A549 (cell line): ENCODE measurements around the gene JOSD1. TPM values are rescaled to one million over a fixed set of nuclear protein-coding genes. Genes with fewer than 3 reads are reported as not detected.

Source experiments
- ATAC-seq, 2 experiments: fragments of 200-7000 bp in 1 of 2; fragments of >200 bp in 1 of 2; cut with Nextera tagmentation in 1 of 2; cut with Tn5 transposase in 1 of 2; 3 replicates each; pipeline versions ENCODE4 v1.8.0 to v1.9.1; 2018 to 2020; ENCODE audit warnings: mild to moderate bottlenecking in 1 of 2, moderate library complexity in 1 of 2
- CTCF ChIA-PET: fragments of 300-600 bp; sonication (Branson Sonifier 250); formaldehyde crosslinking; extraction: SDS; loops from one replicate; lab custom pipeline; 2021; ENCODE audit warnings: antibody characterized with exemption, inconsistent platforms; lab: Yijun Ruan, JAX
- POLR2A ChIA-PET: fragments of 350-600 bp; formaldehyde crosslinking; extraction: SDS; loops from one replicate; lab custom pipeline; 2021; ENCODE audit warnings: antibody characterized with exemption, inconsistent platforms; lab: Yijun Ruan, JAX
- DNase-seq, 2 experiments: peaks; one replicate each; pipeline versions ENCODE4 v3.0.0 to v3.0.0-alpha.2; 2011 to 2016; ENCODE audit warnings: low read depth in 1 of 2, low spot score in 1 of 2
- FAIRE-seq: peaks from 2 replicates; lab custom pipeline; 2011; peaks lifted over from hg19 to GRCh38; lab: Jason Lieb, UNC
- H3K27ac ChIP-seq, 2 experiments: fragments of >200 bp; sonication (Bioruptor Twin); formaldehyde crosslinking; 3 replicates each; pipeline ENCODE4 v1.5.1; 2016 to 2017
- H3K4me1 ChIP-seq: fragments of >200 bp; sonication (Bioruptor Twin); formaldehyde crosslinking; 3 replicates; pipeline ENCODE4 v1.6.1; 2016
- H3K4me2 ChIP-seq: fragments of >200 bp; sonication (Bioruptor Twin); formaldehyde crosslinking; 3 replicates; pipeline ENCODE4 v1.6.1; 2016
- H3K4me3 ChIP-seq: fragments of >200 bp; sonication (Bioruptor Twin); formaldehyde crosslinking; 3 replicates; pipeline ENCODE4 v1.5.1; 2016
- H3K9me3 ChIP-seq: fragments of >200 bp; sonication (Bioruptor Twin); formaldehyde crosslinking; 3 replicates; pipeline ENCODE4 v1.6.1; 2016
- ATOH8 ChIP-seq: fragments of 250-450 bp; sonication (Bioruptor Pico); IDR thresholded peaks from 2 replicates; pipeline ENCODE4 v1.5.0; 2020; ENCODE audit warnings: low read depth, mild to moderate bottlenecking, moderate library complexity
- CEBPB ChIP-seq, 2 experiments: fragments of >200 bp in 1 of 2; sonication (Bioruptor Twin) in 1 of 2; formaldehyde crosslinking in 1 of 2; IDR thresholded peaks; 2 replicates each; pipeline ENCODE4 v1.6.1; 2012 to 2016
- E2F6 ChIP-seq: IDR thresholded peaks from 2 replicates; pipeline ENCODE4 v1.6.1; 2012; ENCODE audit warnings: low read depth, borderline replicate concordance
- EHMT2 ChIP-seq: fragments of 200-600 bp; sonication (generic); IDR thresholded peaks from 2 replicates; pipeline ENCODE4 v1.6.1; 2016; ENCODE audit warnings: antibody characterized with exemption, low read depth, mild to moderate bottlenecking, moderate library complexity
- ELK1 ChIP-seq: fragments of 150-350 bp; IDR thresholded peaks from 2 replicates; pipeline ENCODE4 v1.6.1; 2014; ENCODE audit warnings: low read depth, mild to moderate bottlenecking, low read length
- ESRRA ChIP-seq: fragments of 150-350 bp; IDR thresholded peaks from 2 replicates; pipeline ENCODE4 v1.6.1; 2014; ENCODE audit warnings: mild to moderate bottlenecking, low read length, borderline replicate concordance
- FOSB ChIP-seq: fragments of 250-450 bp; sonication (Bioruptor Pico); IDR thresholded peaks from 2 replicates; pipeline ENCODE4 v1.5.0; 2020; ENCODE audit warnings: mild to moderate bottlenecking, moderate library complexity
- FOXS1 ChIP-seq: fragments of 250-450 bp; sonication (Bioruptor Pico); IDR thresholded peaks from 2 replicates; pipeline ENCODE4 v1.5.0; 2020; ENCODE audit warnings: mild to moderate bottlenecking, moderate library complexity
- GATA3 ChIP-seq: IDR thresholded peaks from 2 replicates; pipeline ENCODE4 v1.6.1; 2012; ENCODE audit warnings: borderline replicate concordance
- HEYL ChIP-seq: fragments of 250-450 bp; sonication (Bioruptor Pico); IDR thresholded peaks from 2 replicates; pipeline ENCODE4 v1.8.0; 2021; ENCODE audit warnings: mild to moderate bottlenecking, moderate library complexity
- HMGXB4 ChIP-seq: fragments of 250-450 bp; sonication (Bioruptor Pico); IDR thresholded peaks from 2 replicates; pipeline ENCODE4 v1.5.0; 2021; ENCODE audit warnings: mild to moderate bottlenecking, moderate library complexity, borderline replicate concordance
- HOXA7 ChIP-seq: fragments of 250-450 bp; sonication (Bioruptor Pico); IDR thresholded peaks from 2 replicates; pipeline ENCODE4 v1.5.0; 2020; ENCODE audit warnings: mild to moderate bottlenecking, moderate library complexity
- JUNB ChIP-seq: fragments of >200 bp; sonication (Bioruptor Twin); formaldehyde crosslinking; IDR thresholded peaks from 2 replicates; pipeline ENCODE4 v1.6.1; 2016
- MAZ ChIP-seq: fragments of 150-350 bp; IDR thresholded peaks from 2 replicates; pipeline ENCODE4 v1.6.1; 2014; ENCODE audit warnings: antibody characterized with exemption, low read depth, low read length, borderline replicate concordance
- NFE2L2 ChIP-seq: fragments of 150-350 bp; conservative IDR thresholded peaks from 2 replicates; pipeline ENCODE4 v1.6.1; 2014; ENCODE audit warnings: low read length
- NPAS2 ChIP-seq: fragments of 250-450 bp; sonication (Bioruptor Pico); IDR thresholded peaks from 2 replicates; pipeline ENCODE4 v1.8.0; 2022; ENCODE audit warnings: mild to moderate bottlenecking, moderate library complexity, borderline replicate concordance
- POLR2AphosphoS2 ChIP-seq: conservative IDR thresholded peaks from 2 replicates; pipeline ENCODE4 v1.6.1; 2012; ENCODE audit warnings: low read length, improper control_type of control experiment, inconsistent platforms
- RCOR1 ChIP-seq: fragments of 150-350 bp; IDR thresholded peaks from 2 replicates; pipeline ENCODE4 v1.6.1; 2014; ENCODE audit warnings: antibody characterized with exemption, low read length, low read depth
- REST ChIP-seq: fragments of 200-600 bp; sonication (generic); IDR thresholded peaks from 2 replicates; pipeline ENCODE4 v1.6.1; 2016; ENCODE audit warnings: antibody characterized with exemption, mild to moderate bottlenecking, moderate library complexity
- RNF2 ChIP-seq: fragments of 200-600 bp; sonication (generic); IDR thresholded peaks from 2 replicates; pipeline ENCODE4 v1.6.1; 2016; ENCODE audit warnings: low read depth, mild to moderate bottlenecking, antibody characterized with exemption, moderate library complexity, borderline replicate concordance
- TFCP2L1 ChIP-seq: fragments of 250-450 bp; sonication (Bioruptor Pico); IDR thresholded peaks from 2 replicates; pipeline ENCODE4 v1.5.0; 2021; ENCODE audit warnings: mild to moderate bottlenecking
- TP53 ChIP-seq: fragments of 250-450 bp; sonication (Bioruptor Pico); IDR thresholded peaks from 2 replicates; pipeline ENCODE4 v1.5.0; 2021; ENCODE audit warnings: mild to moderate bottlenecking, moderate library complexity
- ZNF302 ChIP-seq: fragments of 250-450 bp; sonication (Bioruptor Pico); IDR thresholded peaks from 2 replicates; pipeline ENCODE4 v1.9.0; 2021; ENCODE audit warnings: inconsistent platforms, mild to moderate bottlenecking, moderate library complexity
- ZSCAN20 ChIP-seq: fragments of 250-450 bp; sonication (Bioruptor Pico); IDR thresholded peaks from 2 replicates; pipeline ENCODE4 v1.8.0; 2022; ENCODE audit warnings: mild to moderate bottlenecking, moderate library complexity
- WGBS: methylation state at CpG from one replicate; pipeline ENCODE4 v1.1.6; 2017; ENCODE audit errors: missing lambda C conversion rate; 5-methylcytosine and 5-hydroxymethylcytosine counted together
- polyA plus RNA-seq, 4 experiments: library from polyadenylated mRNA; depleted of rRNA in 3 of 4; stranded (reverse); fragments of >200 nt; fragmentation: RNase III in 1 of 4; extraction: RNeasy Plus Mini Kit Qiagen cat#74134 plus additional on column Dnase treatment in 1 of 4; gene quantifications; 2 replicates in 3 of 4; 3 replicates in 1 of 4; pipeline ENCODE4 v1.2.3, GENCODE V29; 2011 to 2017

JOSD1 gene
- polyA plus RNA-seq, 2 of the 4 experiments (the other 2 are of a cell fraction): 29.7 to 37.5 TPM

DNA sequence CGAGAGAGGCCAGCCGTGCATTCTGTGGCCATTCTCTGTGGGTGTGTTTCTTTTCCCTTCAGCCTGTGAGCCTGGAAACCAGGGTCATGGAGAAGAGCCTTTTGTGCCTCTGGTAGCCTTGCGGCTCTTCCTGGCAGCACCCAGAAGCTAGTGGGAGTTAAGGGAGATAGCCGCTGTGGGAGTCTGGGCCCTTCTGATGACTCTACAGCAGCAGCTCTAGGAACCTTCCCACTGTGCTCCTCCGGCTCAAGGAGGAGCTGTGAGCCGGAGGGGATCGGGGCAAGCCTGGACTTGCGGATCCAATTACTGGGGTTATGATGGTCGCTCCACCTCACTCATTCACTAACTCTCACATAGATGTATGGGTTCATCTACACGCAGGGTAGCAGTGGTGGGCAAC is 15.5 kb upstream of the JOSD1 start:
- DNase-seq (no peak), FAIRE-seq (no peak), ATAC-seq (no peak)
- H3K4me3 ChIP-seq: no peak overlapping the region
- CTCF ChIA-PET: interaction anchor here (1.4 to 2.5 kb wide), 2 partner anchors 8 to 35 kb away, joined by 4 to 13 read pairs; partner anchors contain the start of gene TOMM22
- WGBS: 97% methylated on average over 10 of the region's 10 CpGs
- no peak for TF ChIP-seq CEBPB (IDR thresholded peaks at IDR 0.05)
- no peak for TF ChIP-seq MAZ
- TF ChIP-seq RCOR1: no peak
- no peak for TF ChIP-seq RNF2
- no peak for TF ChIP-seq JUNB
- no peak for TF ChIP-seq GATA3
- TF ChIP-seq ZNF302 (CRISPR knock-in tag): no peak
- no peak for TF ChIP-seq FOXS1
- no peak for TF ChIP-seq TFCP2L1 (CRISPR knock-in tag)
- TF ChIP-seq HEYL (CRISPR knock-in tag): no peak
- no peak for TF ChIP-seq NPAS2 (CRISPR knock-in tag)
- no peak for TF ChIP-seq ESRRA
- no peak for TF ChIP-seq E2F6
- no peak for TF ChIP-seq NFE2L2
- TF ChIP-seq REST: no peak
- TF ChIP-seq HOXA7 (CRISPR knock-in tag): no peak
- no peak for TF ChIP-seq TP53 (CRISPR knock-in tag)
- POLR2A ChIA-PET: no interaction called here
- H3K4me2 ChIP-seq: no peak overlapping the region
- H3K4me1 ChIP-seq: peaks cover 15% of the 10 kb centered on the region
- H3K27ac ChIP-seq: no peak overlapping the region
- no peaks in the 10 kb centered on the region for H3K9me3 ChIP-seq

DNA sequence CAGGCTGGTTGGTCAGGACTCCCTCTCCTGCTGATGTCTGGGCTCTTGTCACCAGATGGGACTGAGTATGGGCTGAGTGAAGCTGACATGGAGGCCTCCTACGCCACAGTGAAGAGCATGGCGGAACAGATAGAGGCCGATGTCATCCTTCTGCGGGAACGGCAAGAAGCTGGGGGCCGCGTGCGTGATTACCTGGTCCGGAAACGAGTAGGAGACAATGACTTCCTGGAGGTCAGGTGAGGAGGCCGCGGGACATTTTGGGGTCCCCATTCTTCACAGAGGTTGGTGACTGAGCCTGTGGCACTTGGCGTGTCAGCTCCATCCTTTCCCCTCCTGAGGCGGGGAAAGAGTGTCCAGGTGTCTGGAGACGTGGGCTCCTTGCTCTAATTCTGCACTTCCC is 15.1 kb upstream of the JOSD1 start:
- POLR2A ChIA-PET: no interaction called here

DNA sequence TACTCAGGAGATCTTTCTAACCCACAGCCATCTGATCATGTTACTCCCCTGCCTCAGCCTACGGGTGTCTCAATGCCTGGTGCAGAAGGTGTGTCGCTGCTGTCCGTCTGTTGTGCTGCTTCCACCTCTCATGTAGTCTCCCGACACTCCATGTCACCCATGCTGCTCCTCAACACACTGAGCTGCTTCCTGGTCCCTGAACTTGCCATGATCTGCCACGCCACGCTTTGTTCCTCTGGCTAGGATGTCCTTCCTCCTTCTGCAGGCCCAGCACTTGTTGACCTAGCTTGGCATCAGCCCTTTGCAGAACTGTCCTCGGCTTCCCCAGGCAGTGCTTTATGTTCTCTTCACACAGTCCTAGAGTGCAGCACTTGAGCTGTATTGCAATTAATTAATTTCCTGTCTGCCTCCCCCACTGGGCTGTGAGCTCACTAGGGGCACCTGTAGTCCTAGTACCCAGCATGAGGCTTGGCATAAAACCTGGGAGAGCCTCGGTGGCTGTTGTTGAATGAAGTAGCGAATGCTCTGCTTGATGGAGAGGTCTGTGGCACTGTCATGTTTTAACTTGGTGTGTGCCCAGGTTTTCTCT is 14.5 kb upstream of the JOSD1 start:
- DNase-seq (no peak), FAIRE-seq (no peak), ATAC-seq (no peak)
- ChIA-PET POLR2A (no interaction called here), CTCF (interaction anchor here (1.4 to 2.5 kb wide), 3 partner anchors 9 to 54 kb away, joined by 4 to 13 read pairs (median 4); partner anchors contain the start of gene TOMM22)
- H3K4me3 ChIP-seq: no peak overlapping the region
- H3K4me1 ChIP-seq: peaks cover 15% of the 10 kb centered on the region
- 94% methylated on average over 7 of the region's 9 CpGs for WGBS
- H3K9me3 ChIP-seq: no peaks in the 10 kb centered on the region
- H3K4me2 ChIP-seq: no peak overlapping the region
- no peak overlapping the region for H3K27ac ChIP-seq
- TF ChIP-seq NFE2L2 (no peak), EHMT2 (no peak), GATA3 (no peak), CEBPB (IDR thresholded peaks at IDR 0.05) (no peak), ZSCAN20 (CRISPR knock-in tag) (no peak), ELK1 (no peak), ATOH8 (CRISPR knock-in tag) (no peak), HMGXB4 (CRISPR knock-in tag) (no peak), ESRRA (no peak), POLR2AphosphoS2 (no peak), FOSB (CRISPR knock-in tag) (no peak), RNF2 (no peak)

More for the DNA sequence above, 15.1 kb upstream of the JOSD1 start:
- H3K27ac ChIP-seq: no peak overlapping the region
- DNase-seq (no peak), ATAC-seq (no peak), FAIRE-seq (no peak)
- H3K4me2 ChIP-seq: no peak overlapping the region
- CTCF ChIA-PET: interaction anchor here (1.4 to 2.5 kb wide), 3 partner anchors 9 to 53 kb away, joined by 4 to 13 read pairs (median 4); partner anchors contain the start of gene TOMM22
- no peak overlapping the region for H3K4me3 ChIP-seq
- no peaks in the 10 kb centered on the region for H3K9me3 ChIP-seq
- H3K4me1 ChIP-seq: peaks cover 15% of the 10 kb centered on the region
- no peak for TF ChIP-seq FOSB (CRISPR knock-in tag)
- no peak for TF ChIP-seq JUNB
- no peak for TF ChIP-seq HOXA7 (CRISPR knock-in tag)
- no peak for TF ChIP-seq TP53 (CRISPR knock-in tag)
- no peak for TF ChIP-seq POLR2AphosphoS2
- 92% methylated on average over 15 of the region's 15 CpGs for WGBS
